GM18502 (cell line): ENCODE measurements around the gene ADGRD1.

Source experiments
- ATAC-seq: cut with Tn5 transposase; IDR thresholded peaks from one replicate; pipeline ENCODE4 v1.9.1; 2021; ENCODE audit warnings: mild to moderate bottlenecking; ENCODE audit not compliant: unreplicated experiment, poor library complexity

The ADGRD1 gene

GRCh38 chr12:131095826-131096680, 142.3 kb downstream of the ADGRD1 start:
- ATAC-seq: no peak

- no peak for ATAC-seq
These were observed 143.0 kb downstream of the ADGRD1 start for GRCh38 chr12:131096681-131097181.

GRCh38 chr12:131097202-131098177, 143.8 kb downstream of the ADGRD1 start:
- no peak for ATAC-seq

GRCh38 chr12:131098178-131098981, 144.7 kb downstream of the ADGRD1 start:
- no peak for ATAC-seq

GRCh38 chr12:131100031-131100674, 146.4 kb downstream of the ADGRD1 start:
- ATAC-seq: no peak

- ATAC-seq: no peak
These were observed 147.3 kb downstream of the ADGRD1 start for GRCh38 chr12:131101006-131101405.

- ATAC-seq: peak; percentile 85
These were observed 148.2 kb downstream of the ADGRD1 start for GRCh38 chr12:131101703-131102492.

GRCh38 chr12:131102493-131102931, 148.8 kb downstream of the ADGRD1 start:
- no peak for ATAC-seq

- ATAC-seq: no peak
These were observed 149.4 kb downstream of the ADGRD1 start for GRCh38 chr12:131102991-131103668.

- no peak for ATAC-seq
These were observed 150.2 kb downstream of the ADGRD1 start for GRCh38 chr12:131103669-131104462.

- ATAC-seq: peak; percentile 74
These were observed 151.0 kb downstream of the ADGRD1 start for GRCh38 chr12:131104463-131105350.

GRCh38 chr12:131105351-131105735, 151.6 kb downstream of the ADGRD1 start:
- no peak for ATAC-seq

- ATAC-seq: no peak
These were observed 152.1 kb downstream of the ADGRD1 start for GRCh38 chr12:131105736-131106348.

GRCh38 chr12:131106349-131106941, 152.7 kb downstream of the ADGRD1 start:
- ATAC-seq: no peak

GRCh38 chr12:131108177-131108955, 154.7 kb downstream of the ADGRD1 start:
- no peak for ATAC-seq
